ENCODE data around the gene PTEN.

Gene PTEN

DNA sequence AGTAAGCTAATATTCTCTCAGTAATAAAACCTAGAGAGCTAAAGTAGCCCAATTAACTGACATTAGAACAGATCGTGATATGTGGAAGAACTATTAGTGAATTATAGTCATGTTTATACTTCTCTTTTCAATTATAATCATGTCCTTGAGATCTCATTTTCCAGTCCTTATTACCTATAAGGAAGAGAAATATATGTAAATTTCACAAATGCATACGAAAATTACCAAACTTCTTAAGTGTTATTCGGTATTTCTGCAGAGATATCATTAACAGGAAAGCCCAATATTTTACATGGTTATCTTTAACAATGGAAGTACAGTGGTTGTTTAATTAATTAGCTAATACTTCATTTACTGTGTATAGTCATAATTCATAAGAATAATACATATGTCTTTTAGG lies 110.7 kb downstream of the PTEN start:
- no peak for DNase-seq

DNA sequence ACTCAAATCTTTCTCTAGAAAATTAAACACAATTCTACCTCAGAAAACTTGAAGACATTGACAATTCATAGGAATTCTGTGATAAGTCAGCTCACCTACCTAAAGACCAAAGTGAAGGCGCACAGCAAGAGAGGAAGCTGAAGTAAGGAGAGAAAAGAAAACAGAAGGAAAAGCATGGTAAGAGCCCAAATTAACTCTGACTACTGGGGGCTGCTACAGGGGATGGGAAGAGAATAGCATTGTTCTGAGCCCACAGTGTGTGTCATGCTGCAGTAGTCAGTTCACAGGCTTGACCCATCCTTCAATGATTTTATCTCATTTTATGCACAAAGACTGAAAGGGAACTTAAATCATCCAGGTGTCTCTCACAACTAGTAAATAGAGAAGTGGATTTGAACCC lies 111.3 kb downstream of the PTEN start:
- no peak for DNase-seq

DNA sequence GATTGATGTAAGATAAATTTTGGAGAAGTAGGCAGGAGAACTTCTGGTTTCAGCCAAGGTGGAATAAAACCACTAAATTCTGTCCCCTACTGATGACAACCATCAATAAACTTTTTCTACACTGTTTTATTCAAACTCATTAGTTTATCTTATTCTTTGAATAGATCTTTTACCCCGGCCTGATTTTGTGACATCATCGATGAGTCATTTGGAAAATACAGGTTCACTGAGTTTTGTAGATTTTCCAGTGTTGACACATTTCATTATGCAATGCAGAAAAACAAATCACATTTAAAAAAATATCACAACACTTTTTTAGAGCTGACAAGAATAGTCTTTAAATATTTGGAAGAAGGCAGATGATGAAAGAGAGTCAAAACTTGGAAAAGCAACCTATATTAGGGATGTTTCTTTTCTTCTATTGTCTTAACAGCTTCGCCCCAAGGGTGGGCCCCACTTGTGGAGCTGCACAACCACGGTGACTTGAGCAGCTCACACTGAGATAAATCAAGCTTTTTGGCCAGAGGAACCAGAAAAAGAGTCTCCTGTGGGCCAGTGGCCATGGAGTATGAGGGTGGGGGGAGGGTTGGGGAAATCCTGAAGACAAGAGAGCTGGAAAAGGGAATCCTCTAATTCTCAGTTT lies 112.8 kb downstream of the PTEN start:
- DNase-seq, result no peak

DNA sequence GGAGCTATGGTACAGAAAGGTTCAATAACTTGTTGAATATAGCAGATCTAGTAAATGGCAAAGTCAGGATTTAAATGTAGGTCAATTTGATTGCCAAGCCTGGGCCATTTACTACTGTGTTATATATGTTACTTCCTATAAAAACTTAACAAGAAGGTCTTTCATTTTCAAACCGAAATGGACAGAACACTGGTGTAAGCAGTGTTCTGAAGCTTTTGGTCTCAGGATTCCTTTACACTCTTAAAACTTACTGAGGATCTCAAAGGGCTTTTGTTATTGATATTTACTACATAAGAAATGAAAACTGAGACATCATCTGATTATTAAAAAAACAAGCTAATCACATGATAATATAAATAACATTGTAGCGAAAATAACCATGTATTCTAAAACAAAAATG lies 114.7 kb downstream of the PTEN start:
- DNase-seq, result no peak

DNA sequence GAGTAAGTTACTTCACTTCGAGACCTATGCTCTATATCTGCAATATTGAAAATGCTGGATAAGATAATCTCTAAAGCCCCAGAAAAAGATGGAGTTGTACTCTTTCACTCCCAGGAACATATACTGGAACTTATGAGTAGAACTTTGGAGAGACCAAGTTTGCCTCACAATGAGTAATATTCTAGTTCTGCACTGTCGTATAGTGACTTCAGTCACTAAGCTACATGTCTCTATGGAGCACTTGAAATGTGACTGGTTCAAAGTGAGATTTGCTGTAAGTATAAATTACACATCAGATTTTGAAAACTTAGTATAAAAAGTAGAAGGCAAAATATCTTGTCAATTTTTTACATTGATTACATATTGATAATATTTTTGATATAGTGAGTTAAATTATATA lies 116.4 kb downstream of the PTEN start:
- no peak for DNase-seq

DNA sequence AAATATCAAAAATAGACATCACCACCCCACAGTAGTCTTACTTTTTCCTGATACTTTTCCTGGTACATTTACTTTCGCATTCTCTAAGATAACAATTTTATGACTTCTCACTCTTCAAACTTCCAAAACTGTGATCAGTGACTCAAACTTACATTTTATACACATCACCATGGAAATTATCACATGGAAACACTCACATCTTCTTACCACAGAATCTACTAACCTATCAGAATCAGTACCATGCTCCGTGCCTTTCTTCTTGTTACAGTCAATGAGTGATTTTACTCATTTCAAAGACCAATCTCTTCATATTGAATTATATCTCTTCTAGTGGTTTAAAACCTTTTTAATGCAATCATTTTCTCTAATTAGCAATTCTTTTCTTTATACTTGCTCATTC lies 120.3 kb downstream of the PTEN start:
- no peak for DNase-seq

DNA sequence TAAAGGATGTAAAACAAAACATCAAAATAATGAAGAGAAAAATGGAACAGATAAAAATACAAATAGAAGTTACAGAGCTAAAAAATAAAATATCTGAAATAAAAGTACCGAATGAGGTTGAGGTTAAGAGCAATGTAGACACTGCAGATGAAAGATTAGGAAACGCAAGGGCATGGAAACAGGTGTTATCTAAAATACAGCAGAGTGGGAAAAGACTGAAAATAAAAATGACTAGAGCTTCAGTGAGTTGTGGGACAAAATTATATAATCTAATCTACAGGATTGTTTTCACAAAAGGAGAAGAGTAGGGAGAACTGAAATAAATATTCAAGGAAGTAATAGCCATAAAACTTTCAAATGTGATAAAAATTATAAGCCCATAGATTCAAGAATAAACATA lies 123.8 kb downstream of the PTEN start:
- DNase-seq, result no peak

DNA sequence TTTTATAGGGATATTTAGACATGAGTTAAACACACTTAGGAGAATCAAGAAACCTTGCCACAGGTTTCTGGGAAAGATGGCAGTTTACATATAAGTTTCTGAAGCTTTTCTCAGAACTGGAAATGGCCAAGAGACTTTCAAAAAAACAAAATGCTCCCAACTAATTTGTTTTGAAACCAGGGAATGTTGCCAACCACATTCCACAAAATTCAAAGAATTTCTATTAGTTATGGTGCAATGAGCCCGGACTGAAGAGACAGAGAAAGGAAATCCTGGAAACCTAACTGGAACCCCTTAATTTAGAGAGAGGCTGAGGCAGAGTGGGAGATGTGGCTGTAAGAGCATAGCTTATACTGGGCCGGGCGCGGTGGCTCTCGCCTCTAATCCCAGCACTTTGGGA lies 128.5 kb downstream of the PTEN start:
- no peak for DNase-seq

DNA sequence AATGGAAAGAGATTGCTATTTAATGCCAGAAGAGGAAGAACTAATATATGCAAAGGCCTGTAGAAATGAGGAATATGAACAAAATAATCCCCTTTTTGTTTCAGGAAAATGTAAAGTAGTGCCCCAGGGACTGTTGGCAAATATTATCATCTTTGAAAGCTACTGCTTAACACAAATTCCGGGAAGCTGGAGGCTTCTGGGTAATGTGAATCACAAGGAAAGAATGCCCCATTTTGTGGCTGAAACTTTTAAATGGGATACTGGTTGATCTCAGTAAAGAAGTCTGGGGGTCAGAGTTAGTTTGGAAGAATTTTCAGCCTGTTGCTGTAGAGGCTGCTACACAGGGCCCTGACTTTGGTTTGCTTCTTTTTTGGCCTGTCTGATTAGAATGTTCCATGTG lies 141.0 kb downstream of the PTEN start:
- no peak for DNase-seq

DNA sequence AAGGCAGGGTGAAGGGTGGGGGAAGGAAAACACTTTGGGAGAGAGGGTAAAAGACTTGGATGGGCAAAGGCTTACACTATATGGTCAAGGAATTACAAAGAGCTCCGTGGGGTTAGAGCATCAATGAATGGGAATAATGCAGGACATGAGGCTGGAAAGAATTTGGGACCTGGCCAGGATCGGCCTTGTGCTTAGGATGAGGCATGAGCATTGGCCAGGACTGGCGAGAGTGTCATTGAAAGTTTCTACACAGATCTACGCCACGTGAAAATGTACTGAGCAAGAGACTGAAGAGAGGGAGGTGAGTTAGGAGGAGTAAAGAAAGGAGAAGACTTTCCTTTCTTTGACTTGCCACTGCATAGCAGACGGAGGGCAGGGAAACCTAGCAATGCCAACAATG lies 142.8 kb downstream of the PTEN start:
- DNase-seq, result no peak

DNA sequence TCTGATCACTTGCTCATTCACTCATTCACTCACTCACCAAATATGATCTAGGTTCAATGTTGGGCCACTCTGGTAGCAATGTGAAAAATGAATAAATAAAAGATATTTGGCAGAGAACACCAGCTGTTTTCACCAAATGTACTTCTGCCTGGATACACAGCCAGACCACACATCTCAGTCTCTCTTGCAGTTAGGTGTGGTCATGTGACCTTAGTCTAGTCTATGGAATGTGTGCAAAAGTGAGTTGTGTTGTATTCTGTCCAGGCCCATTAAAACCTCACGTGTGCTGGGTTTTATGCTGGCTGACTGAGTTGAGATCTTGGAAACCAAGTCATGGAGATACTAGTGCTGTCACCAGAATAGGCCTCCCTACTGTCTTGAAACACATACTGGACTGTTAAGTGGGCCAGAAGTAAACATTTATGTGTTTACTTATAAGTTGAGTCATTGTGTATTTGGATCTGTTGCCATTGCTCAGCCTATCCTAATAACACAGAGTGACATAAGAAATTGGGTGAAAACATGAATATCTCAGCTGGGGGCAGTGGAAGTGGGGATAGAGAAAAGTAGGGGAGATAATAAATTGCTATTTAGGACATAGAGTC lies 145.5 kb downstream of the PTEN start:
- no peak for DNase-seq

DNA sequence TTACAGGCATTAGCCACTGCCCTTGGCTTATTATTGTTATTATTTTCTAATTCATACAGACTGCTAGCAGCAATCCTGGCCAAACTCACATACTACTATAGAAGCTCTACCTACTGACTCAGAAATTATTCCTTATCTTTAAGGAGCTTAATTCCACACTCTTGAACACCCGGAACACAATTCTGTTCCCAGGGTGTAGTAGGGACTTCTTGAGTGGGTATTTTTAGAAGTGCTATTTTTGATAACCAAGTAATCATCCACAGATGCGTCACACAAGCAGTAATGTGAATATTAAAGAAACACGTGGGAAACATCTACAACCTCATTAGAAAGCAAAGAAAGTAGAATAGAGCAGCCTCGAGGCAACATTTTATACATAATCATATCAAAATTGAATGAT lies 149.2 kb downstream of the PTEN start:
- DNase-seq, result no peak

DNA sequence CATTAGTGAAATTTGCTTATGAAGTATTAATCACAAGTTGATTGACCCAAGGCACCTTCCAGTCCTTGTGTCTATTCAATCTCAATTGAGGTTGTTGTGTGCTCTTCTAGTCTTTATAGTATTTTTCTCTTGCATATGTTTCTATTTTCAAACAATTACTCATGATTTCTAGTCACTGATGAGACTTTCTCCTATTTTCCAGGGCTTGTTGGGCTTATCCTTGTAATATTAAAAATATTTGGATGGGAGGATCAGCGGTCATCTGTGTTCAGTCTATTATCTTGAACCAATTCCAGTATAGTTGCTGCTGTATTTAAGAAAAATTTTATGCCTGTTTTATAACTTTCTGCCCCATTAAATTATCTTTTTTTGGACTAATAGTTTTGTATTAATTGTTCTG lies 154.4 kb downstream of the PTEN start:
- DNase-seq, result no peak

DNA sequence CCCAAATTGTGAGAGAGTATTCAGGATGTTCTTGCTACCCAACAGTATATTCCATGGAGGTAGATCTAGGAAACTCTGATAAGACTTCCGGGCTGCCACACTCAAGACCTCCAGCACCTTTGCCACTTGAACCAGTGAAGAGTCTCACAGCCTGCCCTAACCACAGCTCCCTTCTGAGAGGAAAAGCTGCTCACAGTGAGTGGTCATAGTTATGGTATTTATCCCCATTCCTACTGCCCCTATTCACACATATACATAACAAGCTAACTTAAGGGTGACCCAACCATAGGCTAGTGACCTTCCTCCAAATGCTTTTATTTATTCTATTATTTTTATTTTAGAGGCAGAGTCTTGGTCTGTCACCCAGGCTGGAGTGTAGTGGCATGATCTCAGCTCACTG lies 156.3 kb downstream of the PTEN start:
- DNase-seq, result no peak

Data from hypothalamus (tissue), 51 donors.